ENCODE data around the gene DDX5. TPM values are rescaled to one million over a fixed set of nuclear protein-coding genes. Genes with fewer than 3 reads are reported as not detected.
A peak's percentile ranks its signal among the peaks of the same experiment; 100 is the strongest.

The DDX5 gene
- total RNA-seq, 1 donor from 2014 or later: 555 TPM

GRCh38 chr17:64544742-64545141, 38.7 kb upstream of the DDX5 start:
- Histone ChIP-seq H4K20me1 (ENCODE audit: insufficient read depth, low read length) (peaks cover 31% of the 10 kb centered on the region), H3K9ac (ENCODE audit: low read length) (no peak overlapping the region), H3K27ac (ENCODE audit: low read depth, low read length) (no peak overlapping the region), H2AFZ (ENCODE audit: low read depth, low read length) (no peak overlapping the region), H3K4me1 (ENCODE audit: insufficient read depth, low read length) (no peaks in the 10 kb centered on the region), H3K36me3 (ENCODE audit: insufficient read depth, low read length) (peaks cover 65% of the 10 kb centered on the region), H3K27me3 (ENCODE audit: insufficient read depth, low read length) (no peaks in the 10 kb centered on the region), H3K9me3 (ENCODE audit: insufficient read depth, low read depth, low read length) (no peaks in the 10 kb centered on the region), H3K79me2 (ENCODE audit: insufficient read depth, low read length) (peaks cover 25% of the 10 kb centered on the region), H3K4me3 (ENCODE audit: insufficient read depth, low read depth, low read length) (no peak overlapping the region), H3K4me2 (ENCODE audit: low read length) (no peak overlapping the region)
- Mint-ChIP-seq H3K4me3 (ENCODE audit: unreplicated experiment) (no peak overlapping the region), H3K9me3 (ENCODE audit: unreplicated experiment) (no peaks in the 10 kb centered on the region), H3K36me3 (ENCODE audit: low read depth, unreplicated experiment) (peaks cover 10% of the 10 kb centered on the region), H3K4me1 (ENCODE audit: low read depth, unreplicated experiment) (peaks cover 17% of the 10 kb centered on the region), H3K27ac (ENCODE audit: unreplicated experiment) (peak overlapping the region; percentile 66), H3K27me3 (ENCODE audit: low read depth, unreplicated experiment) (no peaks in the 10 kb centered on the region)
- no peak for TF ChIP-seq EZH2 (IDR thresholded peaks at IDR 0.05; ENCODE audit: insufficient read depth, low read length)
- TF ChIP-seq CTCF (IDR thresholded peaks at IDR 0.05; ENCODE audit: insufficient read depth, low read depth, low read length): no peak
- no peak for FAIRE-seq
- DNase-seq (ENCODE audit: low read depth): no peak

DNA sequence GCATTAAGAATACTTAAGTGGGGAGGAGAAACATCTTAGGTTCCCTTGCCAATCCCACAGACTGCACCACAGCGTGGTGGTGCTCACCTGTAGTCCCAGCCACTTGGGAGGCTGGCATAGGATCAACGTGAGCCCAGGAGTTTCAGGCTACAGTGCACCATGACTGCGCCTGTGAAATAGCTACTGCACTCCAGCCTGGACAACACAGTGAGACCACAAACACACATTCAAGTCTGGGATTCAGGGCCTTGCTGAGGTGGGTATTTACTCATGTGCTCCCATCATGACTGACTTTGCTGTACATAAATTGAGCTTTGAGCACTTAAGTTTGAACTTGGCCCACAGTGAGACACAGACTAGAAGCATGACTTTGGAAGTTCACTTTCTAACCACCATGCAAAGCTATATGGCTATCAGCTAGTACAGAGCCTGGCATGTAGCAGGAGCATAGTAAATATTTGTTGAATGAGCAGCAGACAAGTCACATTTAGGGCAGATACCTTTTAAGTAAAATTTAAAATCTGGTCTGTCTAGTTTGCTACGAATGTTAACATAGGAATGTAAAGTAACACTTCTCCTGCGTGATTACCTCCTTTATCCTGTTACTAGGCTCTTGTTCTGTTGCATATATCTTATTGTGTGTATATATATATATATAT, 34.2 kb upstream of the DDX5 start:
- peaks cover 18% of the 10 kb centered on the region for H3K36me3 Mint-ChIP-seq (ENCODE audit: low read depth, unreplicated experiment)
- peaks cover 12% of the 10 kb centered on the region for H3K79me2 ChIP-seq (ENCODE audit: insufficient read depth, low read length)
- no peak for DNase-seq (ENCODE audit: low read depth)

More for the DNA sequence above, 34.2 kb upstream of the DDX5 start:
- H3K9ac ChIP-seq (ENCODE audit: low read length): no peak overlapping the region
- H3K36me3 ChIP-seq (ENCODE audit: insufficient read depth, low read length): peaks cover 68% of the 10 kb centered on the region
- no peak overlapping the region for H3K27ac Mint-ChIP-seq (ENCODE audit: unreplicated experiment)
- no peaks in the 10 kb centered on the region for H3K9me3 Mint-ChIP-seq (ENCODE audit: unreplicated experiment)
- no peaks in the 10 kb centered on the region for H3K9me3 ChIP-seq (ENCODE audit: insufficient read depth, low read depth, low read length)
- H3K4me1 ChIP-seq (ENCODE audit: insufficient read depth, low read length): no peaks in the 10 kb centered on the region
- H3K4me3 ChIP-seq (ENCODE audit: insufficient read depth, low read depth, low read length): no peak overlapping the region
- H3K27me3 Mint-ChIP-seq (ENCODE audit: low read depth, unreplicated experiment): no peaks in the 10 kb centered on the region
- no peaks in the 10 kb centered on the region for H3K27me3 ChIP-seq (ENCODE audit: insufficient read depth, low read length)
- no peak overlapping the region for H2AFZ ChIP-seq (ENCODE audit: low read depth, low read length)
- no peak overlapping the region for H3K4me2 ChIP-seq (ENCODE audit: low read length)
- no peak overlapping the region for H3K4me3 Mint-ChIP-seq (ENCODE audit: unreplicated experiment)
- no peak overlapping the region for H3K27ac ChIP-seq (ENCODE audit: low read depth, low read length)
- TF ChIP-seq EZH2 (IDR thresholded peaks at IDR 0.05; ENCODE audit: insufficient read depth, low read length) (no peak), CTCF (IDR thresholded peaks at IDR 0.05; ENCODE audit: insufficient read depth, low read depth, low read length) (no peak)
- H4K20me1 ChIP-seq (ENCODE audit: insufficient read depth, low read length): peaks cover 37% of the 10 kb centered on the region
- FAIRE-seq: no peak
- H3K4me1 Mint-ChIP-seq (ENCODE audit: low read depth, unreplicated experiment): peaks cover 15% of the 10 kb centered on the region
